Tibial nerve (tissue), 4 donors: ENCODE data around the gene LRRN4CL.

Source experiments
- EP300 ChIP-seq, 2 donors: sonication (generic); formaldehyde crosslinking; IDR thresholded peaks; one replicate each; pipeline ENCODE4 v1.6.1; 2017; ENCODE audit warnings: antibody characterized with exemption in 2 of 2, mild to moderate bottlenecking in 1 of 2
- TF ChIP-seq, protein P1 (sequence below), 5 experiments: fragments of 200-600 bp in 3 of 5; fragments of 450-650 bp in 2 of 5; sonication (generic) in 3 of 5; IDR thresholded peaks; one replicate each; pipeline ENCODE4 v1.5.1; 2016 to 2019; ENCODE audit warnings: antibody characterized with exemption in 5 of 5, mild to moderate bottlenecking in 3 of 5, moderate library complexity in 2 of 5

DNA sequence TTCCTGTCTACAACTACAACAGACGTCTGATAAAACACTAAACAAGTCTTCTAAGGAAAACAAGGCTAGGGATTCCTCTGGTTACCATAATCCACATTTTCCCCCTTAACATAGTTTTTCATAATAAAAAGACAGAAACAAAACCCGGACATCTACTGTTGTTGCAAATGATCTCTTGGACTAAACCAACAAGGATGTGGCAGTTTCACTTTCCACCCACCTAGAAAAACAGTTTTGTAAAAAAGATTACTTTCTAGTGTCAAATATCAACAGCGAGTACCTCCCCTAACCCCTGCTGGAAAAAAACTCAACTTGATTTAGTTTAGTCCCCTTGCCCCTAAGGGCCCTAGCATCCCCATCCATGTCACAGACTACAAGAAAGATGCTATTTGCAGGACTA is 23.5 kb upstream of the LRRN4CL start:
- TF ChIP-seq, protein P1, sequence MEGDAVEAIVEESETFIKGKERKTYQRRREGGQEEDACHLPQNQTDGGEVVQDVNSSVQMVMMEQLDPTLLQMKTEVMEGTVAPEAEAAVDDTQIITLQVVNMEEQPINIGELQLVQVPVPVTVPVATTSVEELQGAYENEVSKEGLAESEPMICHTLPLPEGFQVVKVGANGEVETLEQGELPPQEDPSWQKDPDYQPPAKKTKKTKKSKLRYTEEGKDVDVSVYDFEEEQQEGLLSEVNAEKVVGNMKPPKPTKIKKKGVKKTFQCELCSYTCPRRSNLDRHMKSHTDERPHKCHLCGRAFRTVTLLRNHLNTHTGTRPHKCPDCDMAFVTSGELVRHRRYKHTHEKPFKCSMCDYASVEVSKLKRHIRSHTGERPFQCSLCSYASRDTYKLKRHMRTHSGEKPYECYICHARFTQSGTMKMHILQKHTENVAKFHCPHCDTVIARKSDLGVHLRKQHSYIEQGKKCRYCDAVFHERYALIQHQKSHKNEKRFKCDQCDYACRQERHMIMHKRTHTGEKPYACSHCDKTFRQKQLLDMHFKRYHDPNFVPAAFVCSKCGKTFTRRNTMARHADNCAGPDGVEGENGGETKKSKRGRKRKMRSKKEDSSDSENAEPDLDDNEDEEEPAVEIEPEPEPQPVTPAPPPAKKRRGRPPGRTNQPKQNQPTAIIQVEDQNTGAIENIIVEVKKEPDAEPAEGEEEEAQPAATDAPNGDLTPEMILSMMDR (IDR thresholded peaks at IDR 0.05): no peak
- TF ChIP-seq EP300 (IDR thresholded peaks at IDR 0.05): no peak
